Fibroblast of the aortic adventitia (primary cell): ENCODE results near the gene TDRD1. TPM values are rescaled to one million over a fixed set of nuclear protein-coding genes. Genes with fewer than 3 reads are reported as not detected.

Experiments
- DNase-seq: peaks from one replicate; pipeline ENCODE4 v3.0.0-alpha.2; 2010; ENCODE audit warnings: low read depth
- H3K4me3 ChIP-seq: 2 replicates; pipeline ENCODE4 v1.5.1; 2011; ENCODE audit warnings: low read depth, mild to moderate bottlenecking, control low read depth, low read length, moderate library complexity
- CTCF ChIP-seq: IDR thresholded peaks from 2 replicates; pipeline ENCODE4 v1.5.1; 2011; ENCODE audit warnings: mild to moderate bottlenecking, low read length, control low read depth, inconsistent platforms; ENCODE audit not compliant: insufficient read depth
- small RNA-seq: library from RNA; depleted of rRNA; stranded (forward); fragments of <200 nt; gene quantifications from one replicate; pipeline ENCODE3, GENCODE V24; 2012
- total RNA-seq: library from RNA; depleted of rRNA; stranded (reverse); fragments of >200 nt; gene quantifications from 2 replicates; pipeline ENCODE4 v1.2.3, GENCODE V29; 2012; ENCODE audit warnings: low replicate concordance

The TDRD1 gene
- total RNA-seq, 1 donor, result 0.45 TPM

- no peak for TF ChIP-seq CTCF
- DNase-seq, result no peak
These were observed 99.7 kb downstream of the TDRD1 start for GRCh38 chr10:114278884-114279191.

DNA sequence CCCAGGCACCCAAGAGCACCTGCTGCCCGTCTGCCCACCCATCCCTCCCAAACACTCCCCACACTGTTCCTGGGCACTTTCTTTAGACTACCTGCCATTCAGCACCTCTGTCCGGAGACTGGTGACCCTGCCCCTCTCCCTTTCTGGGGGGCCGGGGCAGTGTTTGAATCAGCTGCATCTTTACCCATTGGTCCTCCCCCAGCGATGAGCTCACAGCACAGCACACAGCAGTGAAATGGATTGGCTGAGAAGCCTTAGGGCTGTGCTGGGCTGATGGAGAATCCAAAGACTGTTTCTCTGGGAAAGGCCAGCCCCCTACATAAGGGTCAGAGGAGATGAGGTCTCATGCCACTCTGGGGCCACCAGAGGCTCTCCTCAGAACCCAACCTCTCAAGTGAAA lies 100.1 kb downstream of the TDRD1 start:
- no peak for TF ChIP-seq CTCF
- no peak for DNase-seq
- H3K4me3 ChIP-seq, result no peak overlapping the region

More at GRCh38 chr10:114278884-114279191, 99.7 kb downstream of the TDRD1 start:
- H3K4me3 ChIP-seq, result no peak overlapping the region

- no peak overlapping the region for H3K4me3 ChIP-seq
- no peak for TF ChIP-seq CTCF
- DNase-seq, result no peak
These were observed 100.9 kb downstream of the TDRD1 start for GRCh38 chr10:114279901-114280644.

GRCh38 chr10:114281006-114281405 lies 101.9 kb downstream of the TDRD1 start:
- DNase-seq, result no peak
- TF ChIP-seq CTCF, result no peak
- no peak overlapping the region for H3K4me3 ChIP-seq

DNA sequence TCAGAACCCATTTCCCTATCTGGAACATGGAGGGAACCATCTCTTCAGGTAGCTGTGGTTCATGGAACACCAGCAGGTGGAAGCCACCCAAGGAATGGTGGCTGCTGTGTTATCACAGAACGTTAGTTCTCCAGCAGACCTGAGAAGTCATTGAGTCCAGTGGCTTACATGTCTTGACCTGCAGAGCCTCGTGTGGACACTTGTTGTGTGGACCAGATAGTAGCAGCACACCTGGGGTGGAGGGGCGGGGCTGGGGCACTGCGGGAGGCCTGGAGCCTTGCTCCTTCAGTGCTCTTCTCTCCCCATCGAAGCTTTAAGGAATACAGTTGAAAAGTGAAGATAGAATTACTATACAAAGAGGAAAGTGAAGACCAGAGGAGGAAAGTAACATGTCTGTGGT lies 102.3 kb downstream of the TDRD1 start:
- DNase-seq, result no peak
- no peak overlapping the region for H3K4me3 ChIP-seq
- TF ChIP-seq CTCF, result no peak

Small RNA genes lying within 50 kb of the gene (small RNA-seq; reads per million reads assigned to genes)
- gene RF02277, result not detected

Other genes with a start within 250 kb of the TDRD1 start
- gene ADRB1, start 135.5 kb upstream of the TDRD1 start, total RNA-seq, result not detected in 2 replicates
- 14.6 and 28.9 TPM in 2 replicates for gene CCDC186, start 5.2 kb upstream of the TDRD1 start, total RNA-seq
- gene VWA2, start 59.9 kb downstream of the TDRD1 start, total RNA-seq, result 0.09 TPM in 1 of 2 replicates, not detected in the other
- gene AFAP1L2, start 225.1 kb downstream of the TDRD1 start, total RNA-seq, result 0.18 TPM in 1 of 2 replicates, not detected in the other